A549 (cell line): ENCODE measurements around the gene RASSF9.
A peak's percentile ranks its signal among the peaks of the same experiment; 100 is the strongest.

Experiments
- CEBPB ChIP-seq, 2 experiments: fragments of >200 bp in 1 of 2; sonication (Bioruptor Twin) in 1 of 2; formaldehyde crosslinking in 1 of 2; IDR thresholded peaks; 2 replicates each; pipeline ENCODE4 v1.6.1; 2012 to 2016
- CHD4 ChIP-seq: fragments of 200-600 bp; sonication (generic); IDR thresholded peaks from 2 replicates; pipeline ENCODE4 v1.6.1; 2016; ENCODE audit warnings: antibody characterized with exemption, mild to moderate bottlenecking, borderline replicate concordance
- CTCF ChIP-seq: fragments of >200 bp; sonication (Bioruptor Twin); formaldehyde crosslinking; IDR thresholded peaks from 3 replicates; pipeline ENCODE4 v1.5.1; 2016
- EP300 ChIP-seq, 2 experiments: fragments of >200 bp; sonication (Bioruptor Twin); formaldehyde crosslinking; IDR thresholded peaks; 2 replicates in 1 of 2; 3 replicates in 1 of 2; pipeline ENCODE4 v1.6.1; 2016 to 2017
- ESRRA ChIP-seq: fragments of 150-350 bp; IDR thresholded peaks from 2 replicates; pipeline ENCODE4 v1.6.1; 2014; ENCODE audit warnings: mild to moderate bottlenecking, low read length, borderline replicate concordance
- KDM5A ChIP-seq: fragments of 200-600 bp; sonication (generic); IDR thresholded peaks from 2 replicates; pipeline ENCODE4 v1.6.1; 2016; ENCODE audit warnings: antibody characterized with exemption, mild to moderate bottlenecking
- MAFK ChIP-seq: fragments of 450-650 bp; IDR thresholded peaks from 2 replicates; pipeline ENCODE4 v1.6.1; 2014; ENCODE audit not compliant: partially characterized antibody
- MAX ChIP-seq: IDR thresholded peaks from 2 replicates; pipeline ENCODE4 v1.6.1; 2012
- NPAS2 ChIP-seq: fragments of 250-450 bp; sonication (Bioruptor Pico); IDR thresholded peaks from 2 replicates; pipeline ENCODE4 v1.8.0; 2022; ENCODE audit warnings: mild to moderate bottlenecking, moderate library complexity, borderline replicate concordance
- POLR2A ChIP-seq: IDR thresholded peaks from 2 replicates; pipeline ENCODE4 v1.6.1; 2012; ENCODE audit warnings: mild to moderate bottlenecking, low read length
- RFX5 ChIP-seq: fragments of 450-650 bp; IDR thresholded peaks from 2 replicates; pipeline ENCODE4 v1.7.1; 2014; ENCODE audit warnings: antibody characterized with exemption, mild to moderate bottlenecking, moderate library complexity
- USF2 ChIP-seq: fragments of 450-650 bp; IDR thresholded peaks from 2 replicates; pipeline ENCODE4 v1.6.1; 2014; ENCODE audit warnings: antibody characterized with exemption

GRCh38 chr12:85866986-85867776 is 31.0 kb upstream of the RASSF9 start:
- TF ChIP-seq POLR2A (no peak), EP300 (IDR thresholded peaks at IDR 0.05) (no peak), MAX (no peak), CHD4 (no peak), CTCF (peak; percentile 82), USF2 (no peak), RFX5 (no peak), KDM5A (no peak), MAFK (no peak), CEBPB (IDR thresholded peaks at IDR 0.05) (no peak), NPAS2 (CRISPR knock-in tag) (no peak), ESRRA (no peak)
